Loucy (cell line): ENCODE results near the gene IRGC.

Experiments
- H2AFZ ChIP-seq: fragments of 200-600 bp; sonication (generic); 2 replicates; pipeline ENCODE4 v1.6.0; 2016; ENCODE audit warnings: antibody characterized with exemption, mild to moderate bottlenecking, low read length, moderate library complexity
- H3F3A ChIP-seq: fragments of 200-600 bp; 2 replicates; pipeline ENCODE4 v1.6.0; 2016; ENCODE audit warnings: antibody characterized with exemption, low read depth, mild to moderate bottlenecking
- H3K27me3 ChIP-seq: fragments of 200-600 bp; sonication (generic); 2 replicates; pipeline ENCODE4 v1.6.1; 2014; ENCODE audit warnings: low read length, mild to moderate bottlenecking; ENCODE audit not compliant: insufficient read depth, poor library complexity, severe bottlenecking
- H3K36me3 ChIP-seq: fragments of 200-600 bp; sonication (generic); 2 replicates; pipeline ENCODE4 v1.6.1; 2016; ENCODE audit warnings: low read length; ENCODE audit not compliant: insufficient read depth
- H3K4me1 ChIP-seq: fragments of 200-600 bp; sonication (generic); 2 replicates; pipeline ENCODE4 v1.5.1; 2014; ENCODE audit warnings: low read length, mild to moderate bottlenecking; ENCODE audit not compliant: insufficient read depth, poor library complexity, severe bottlenecking
- H3K4me2 ChIP-seq: fragments of 200-600 bp; sonication (generic); 2 replicates; pipeline ENCODE4 v1.6.0; 2014; ENCODE audit warnings: antibody characterized with exemption, low read length, low read depth, mild to moderate bottlenecking; ENCODE audit not compliant: poor library complexity, severe bottlenecking
- H3K4me3 ChIP-seq: fragments of 200-600 bp; sonication (generic); 2 replicates; pipeline ENCODE4 v1.5.1; 2014; ENCODE audit warnings: low read length, mild to moderate bottlenecking, mixed read lengths; ENCODE audit not compliant: poor library complexity, severe bottlenecking
- H3K79me2 ChIP-seq: fragments of 200-600 bp; sonication (generic); 2 replicates; pipeline ENCODE4 v1.6.1; 2014; ENCODE audit warnings: low read length; ENCODE audit not compliant: insufficient read depth
- H3K9ac ChIP-seq: fragments of 200-600 bp; sonication (generic); 2 replicates; pipeline ENCODE4 v1.6.0; 2014; ENCODE audit warnings: mild to moderate bottlenecking, low read depth, low read length, moderate library complexity; ENCODE audit not compliant: poor library complexity, severe bottlenecking
- H3K9me2 ChIP-seq: fragments of 200-600 bp; sonication (generic); replicated peaks from 2 replicates; pipeline ENCODE4 v1.6.1; 2016; ENCODE audit warnings: low read depth, low read length, mixed read lengths
- H3K9me3 ChIP-seq: fragments of 200-600 bp; sonication (generic); 2 replicates; pipeline ENCODE4 v1.6.1; 2014; ENCODE audit warnings: mild to moderate bottlenecking, antibody characterized with exemption, low read length, low read depth; ENCODE audit not compliant: insufficient read depth
- H4K20me1 ChIP-seq: fragments of 200-600 bp; sonication (generic); 2 replicates; pipeline ENCODE4 v1.6.0; 2014; ENCODE audit warnings: antibody characterized with exemption, low read length, mild to moderate bottlenecking; ENCODE audit not compliant: insufficient read depth, poor library complexity, severe bottlenecking
- EZH2phosphoT487 ChIP-seq: fragments of 200-600 bp; IDR thresholded peaks from 2 replicates; pipeline ENCODE4 v1.6.1; 2018; ENCODE audit warnings: antibody characterized with exemption, mild to moderate bottlenecking, moderate library complexity, borderline replicate concordance
- TF ChIP-seq, protein P1 (sequence below): fragments of 200-600 bp; sonication (generic); conservative IDR thresholded peaks from 2 replicates; pipeline ENCODE4 v1.5.1; 2014; ENCODE audit warnings: mild to moderate bottlenecking, antibody characterized with exemption, low read length

IRGC gene

DNA sequence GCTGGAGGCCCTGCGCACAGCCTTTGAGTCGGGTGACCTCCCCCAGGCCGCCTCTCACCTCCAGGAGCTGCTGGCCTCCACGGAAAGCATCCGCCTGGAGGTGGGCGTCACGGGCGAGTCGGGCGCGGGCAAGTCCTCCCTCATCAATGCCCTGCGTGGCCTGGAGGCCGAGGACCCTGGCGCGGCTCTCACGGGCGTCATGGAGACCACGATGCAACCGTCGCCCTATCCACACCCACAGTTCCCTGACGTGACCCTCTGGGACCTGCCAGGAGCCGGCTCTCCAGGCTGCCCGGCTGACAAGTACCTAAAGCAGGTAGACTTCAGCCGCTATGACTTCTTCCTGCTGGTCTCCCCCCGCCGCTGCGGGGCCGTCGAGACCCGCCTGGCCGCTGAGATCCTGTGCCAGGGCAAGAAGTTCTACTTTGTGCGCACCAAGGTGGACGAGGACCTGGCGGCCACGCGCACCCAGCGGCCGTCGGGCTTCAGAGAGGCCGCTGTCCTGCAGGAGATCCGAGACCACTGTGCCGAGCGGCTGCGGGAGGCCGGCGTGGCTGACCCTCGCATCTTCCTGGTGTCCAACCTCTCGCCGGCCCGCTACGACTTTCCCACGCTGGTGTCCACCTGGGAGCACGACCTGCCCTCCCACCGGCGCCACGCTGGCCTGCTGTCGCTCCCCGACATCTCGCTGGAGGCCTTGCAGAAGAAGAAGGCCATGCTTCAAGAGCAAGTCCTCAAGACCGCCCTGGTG, 2.9 kb downstream of the IRGC start:
- no peak overlapping the region for H2AFZ ChIP-seq
- TF ChIP-seq EZH2phosphoT487, result no peak
- TF ChIP-seq, protein P1, sequence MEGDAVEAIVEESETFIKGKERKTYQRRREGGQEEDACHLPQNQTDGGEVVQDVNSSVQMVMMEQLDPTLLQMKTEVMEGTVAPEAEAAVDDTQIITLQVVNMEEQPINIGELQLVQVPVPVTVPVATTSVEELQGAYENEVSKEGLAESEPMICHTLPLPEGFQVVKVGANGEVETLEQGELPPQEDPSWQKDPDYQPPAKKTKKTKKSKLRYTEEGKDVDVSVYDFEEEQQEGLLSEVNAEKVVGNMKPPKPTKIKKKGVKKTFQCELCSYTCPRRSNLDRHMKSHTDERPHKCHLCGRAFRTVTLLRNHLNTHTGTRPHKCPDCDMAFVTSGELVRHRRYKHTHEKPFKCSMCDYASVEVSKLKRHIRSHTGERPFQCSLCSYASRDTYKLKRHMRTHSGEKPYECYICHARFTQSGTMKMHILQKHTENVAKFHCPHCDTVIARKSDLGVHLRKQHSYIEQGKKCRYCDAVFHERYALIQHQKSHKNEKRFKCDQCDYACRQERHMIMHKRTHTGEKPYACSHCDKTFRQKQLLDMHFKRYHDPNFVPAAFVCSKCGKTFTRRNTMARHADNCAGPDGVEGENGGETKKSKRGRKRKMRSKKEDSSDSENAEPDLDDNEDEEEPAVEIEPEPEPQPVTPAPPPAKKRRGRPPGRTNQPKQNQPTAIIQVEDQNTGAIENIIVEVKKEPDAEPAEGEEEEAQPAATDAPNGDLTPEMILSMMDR, result no peak

DNA sequence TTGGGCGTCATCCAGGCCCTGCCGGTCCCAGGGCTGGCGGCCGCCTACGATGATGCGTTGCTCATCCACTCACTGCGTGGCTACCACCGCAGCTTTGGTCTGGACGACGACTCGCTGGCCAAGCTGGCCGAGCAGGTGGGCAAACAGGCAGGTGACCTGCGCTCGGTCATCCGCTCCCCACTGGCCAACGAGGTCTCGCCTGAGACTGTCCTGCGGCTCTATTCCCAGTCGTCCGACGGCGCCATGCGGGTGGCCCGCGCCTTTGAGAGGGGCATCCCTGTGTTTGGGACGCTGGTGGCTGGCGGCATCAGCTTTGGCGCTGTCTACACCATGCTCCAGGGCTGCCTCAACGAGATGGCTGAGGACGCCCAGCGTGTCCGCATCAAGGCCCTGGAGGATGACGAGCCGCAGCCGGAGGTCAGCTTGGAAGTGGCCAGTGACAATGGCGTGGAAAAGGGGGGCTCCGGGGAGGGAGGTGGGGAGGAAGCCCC, 3.5 kb downstream of the IRGC start:
- H3K4me2 ChIP-seq, result no peak overlapping the region
- TF ChIP-seq EZH2phosphoT487, result no peak
- TF ChIP-seq, protein P1, result no peak
- H2AFZ ChIP-seq, result no peak overlapping the region

More for the DNA sequence above, 2.9 kb downstream of the IRGC start:
- no peaks in the 10 kb centered on the region for H3K79me2 ChIP-seq
- H3K4me2 ChIP-seq, result no peak overlapping the region
- no peaks in the 10 kb centered on the region for H3K27me3 ChIP-seq
- H3K9me3 ChIP-seq, result no peaks in the 10 kb centered on the region
- no peak overlapping the region for H3K4me3 ChIP-seq
- no peaks in the 10 kb centered on the region for H3K36me3 ChIP-seq
- H3K9me2 ChIP-seq, result no peaks in the 10 kb centered on the region
- no peak overlapping the region for H3K9ac ChIP-seq
- no peaks in the 10 kb centered on the region for H3K4me1 ChIP-seq
- no peaks in the 10 kb centered on the region for H3F3A ChIP-seq
- H4K20me1 ChIP-seq, result no peaks in the 10 kb centered on the region

DNA sequence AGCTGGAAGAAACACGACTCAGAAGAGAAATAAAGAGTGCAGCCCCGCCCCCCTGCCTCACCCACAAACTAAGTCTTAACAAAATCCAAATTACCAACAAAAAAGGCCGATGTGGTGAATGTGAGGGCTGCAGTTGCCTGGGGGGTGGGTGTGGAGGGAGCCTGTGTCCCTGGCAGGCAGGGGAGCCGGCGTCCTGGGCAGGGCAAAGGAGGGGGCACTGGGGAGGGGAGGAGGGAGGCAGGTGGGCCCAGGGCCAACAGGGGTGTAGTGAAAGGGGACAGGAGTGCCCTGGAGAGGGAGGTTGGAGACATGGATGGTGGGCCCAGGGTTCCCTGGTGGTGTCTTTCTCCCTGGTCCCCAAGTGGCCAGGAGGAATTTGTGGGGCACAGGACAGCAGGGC, 4.0 kb downstream of the IRGC start:
- TF ChIP-seq, protein P1, result no peak
- TF ChIP-seq EZH2phosphoT487, result no peak
- no peak overlapping the region for H3K4me3 ChIP-seq
- no peak overlapping the region for H2AFZ ChIP-seq
- no peaks in the 10 kb centered on the region for H3F3A ChIP-seq
- no peaks in the 10 kb centered on the region for H3K36me3 ChIP-seq
- H3K9me3 ChIP-seq, result no peaks in the 10 kb centered on the region
- no peaks in the 10 kb centered on the region for H4K20me1 ChIP-seq
- no peak overlapping the region for H3K9ac ChIP-seq
- H3K4me1 ChIP-seq, result no peaks in the 10 kb centered on the region
- no peaks in the 10 kb centered on the region for H3K27me3 ChIP-seq
- H3K79me2 ChIP-seq, result no peaks in the 10 kb centered on the region
- no peak overlapping the region for H3K4me2 ChIP-seq
- no peaks in the 10 kb centered on the region for H3K9me2 ChIP-seq

More for the DNA sequence above, 3.5 kb downstream of the IRGC start:
- H3K4me1 ChIP-seq, result no peaks in the 10 kb centered on the region
- H3K9me3 ChIP-seq, result no peaks in the 10 kb centered on the region
- H3K27me3 ChIP-seq, result no peaks in the 10 kb centered on the region
- no peaks in the 10 kb centered on the region for H3K36me3 ChIP-seq
- no peaks in the 10 kb centered on the region for H3K79me2 ChIP-seq
- H4K20me1 ChIP-seq, result no peaks in the 10 kb centered on the region
- H3K4me3 ChIP-seq, result no peak overlapping the region
- no peaks in the 10 kb centered on the region for H3F3A ChIP-seq
- no peak overlapping the region for H3K9ac ChIP-seq
- H3K9me2 ChIP-seq, result no peaks in the 10 kb centered on the region
